A172 (cell line): Measurements from ENCODE around the gene MS4A18. TPM values are rescaled to one million over a fixed set of nuclear protein-coding genes. Genes with fewer than 3 reads are reported as not detected.

Experiments used
- DNase-seq: peaks from one replicate; pipeline ENCODE4 v3.0.0-alpha.2; 2015; ENCODE audit warnings: low spot score
- total RNA-seq: library from RNA; depleted of rRNA; stranded (reverse); fragments of >200 nt; shearing (Covaris generic); gene quantifications from 2 replicates; pipeline ENCODE4 v1.2.3, GENCODE V29; 2014; rRNA removed

Gene MS4A18
- total RNA-seq, 1 experiment from 2014 or later: not detected

GRCh38 chr11:60786811-60787567 is 62.5 kb downstream of the MS4A18 start:
- peak; percentile 50 for DNase-seq

GRCh38 chr11:60788401-60789125 is 64.0 kb downstream of the MS4A18 start:
- DNase-seq: no peak

- no peak for DNase-seq
These were observed 66.2 kb downstream of the MS4A18 start for GRCh38 chr11:60790726-60791125.

- DNase-seq: no peak
These were observed 66.8 kb downstream of the MS4A18 start for GRCh38 chr11:60791153-60791933.

- DNase-seq: no peak
These were observed 68.0 kb downstream of the MS4A18 start for GRCh38 chr11:60792521-60792920.

Other genes with a start within 250 kb of the MS4A18 start
- not detected in 2 replicates for gene MS4A12, start 231.9 kb upstream of the MS4A18 start, total RNA-seq
- gene MS4A13, start 209.3 kb upstream of the MS4A18 start, total RNA-seq: 2.3 TPM in 1 of 2 replicates, not detected in the other
- not detected in 2 replicates for gene MS4A8, start 25.1 kb upstream of the MS4A18 start, total RNA-seq
- not detected in 2 replicates for gene MS4A15, start 32.1 kb downstream of the MS4A18 start, total RNA-seq
- gene MS4A10, start 60.6 kb downstream of the MS4A18 start, total RNA-seq: not detected in 2 replicates
- gene CCDC86, start 117.4 kb downstream of the MS4A18 start, total RNA-seq: 14.2 and 15.7 TPM in 2 replicates
- 0.10 TPM in 1 of 2 replicates, not detected in the other for gene PTGDR2, start 131.2 kb downstream of the MS4A18 start, total RNA-seq
- gene ZP1, start 142.8 kb downstream of the MS4A18 start, total RNA-seq: 0.05 and 1.1 TPM in 2 replicates
- 56.3 and 63.7 TPM in 2 replicates for gene PRPF19, start 181.9 kb downstream of the MS4A18 start, total RNA-seq
- 46.9 and 92.9 TPM in 2 replicates for gene TMEM109, start 189.4 kb downstream of the MS4A18 start, total RNA-seq
- gene TMEM132A, start 199.7 kb downstream of the MS4A18 start, total RNA-seq: 132 and 170 TPM in 2 replicates
- 6.5 and 9.9 TPM in 2 replicates for gene SLC15A3, start 227.5 kb downstream of the MS4A18 start, total RNA-seq
- gene CD6, start 247.0 kb downstream of the MS4A18 start, total RNA-seq: not detected in 2 replicates